WTC11 (cell line): Measurements from ENCODE around the gene FSTL4. TPM values are rescaled to one million over a fixed set of nuclear protein-coding genes. Genes with fewer than 3 reads are reported as not detected.
A peak's percentile ranks its signal among the peaks of the same experiment; 100 is the strongest.

Experiments used
- ATAC-seq: fragments of 200-7000 bp; cut with Tn5 transposase; 2 replicates; pipeline ENCODE4 v1.10.0; 2021; ENCODE audit warnings: mild to moderate bottlenecking, moderate library complexity
- CTCF ChIA-PET: fragments of 300-600 bp; sonication (Branson Sonifier 250); formaldehyde crosslinking; loops from one replicate; lab custom pipeline; 2021; ENCODE audit warnings: antibody characterized with exemption; lab: Charles Lee
- POLR2A ChIA-PET: fragments of 350-600 bp; sonication (Branson Sonifier 250); formaldehyde crosslinking; loops from one replicate; lab custom pipeline; 2021; ENCODE audit warnings: antibody characterized with exemption; lab: Charles Lee
- DNase-seq: peaks from one replicate; pipeline ENCODE4 v3.0.0; 2021; ENCODE audit warnings: low spot score
- H3K27ac Mint-ChIP-seq: 2 replicates; pipeline ENCODE4 v1.8.0; 2021; ENCODE audit warnings: mixed read lengths
- H3K27me3 Mint-ChIP-seq: 2 replicates; pipeline ENCODE4 v1.8.0; 2021; ENCODE audit warnings: low read depth, mild to moderate bottlenecking, moderate library complexity, mixed read lengths
- H3K36me3 Mint-ChIP-seq: 2 replicates; pipeline ENCODE4 v1.8.0; 2021; ENCODE audit warnings: mixed read lengths
- H3K4me1 Mint-ChIP-seq: 2 replicates; pipeline ENCODE4 v1.8.0; 2022; ENCODE audit warnings: mixed read lengths
- H3K4me3 Mint-ChIP-seq: 2 replicates; pipeline ENCODE4 v1.8.0; 2021; ENCODE audit warnings: mild to moderate bottlenecking, moderate library complexity, mixed read lengths
- H3K9me3 Mint-ChIP-seq: 2 replicates; pipeline ENCODE4 v1.8.0; 2021; ENCODE audit warnings: mixed read lengths
- GTF2I ChIP-seq: fragments of 250-450 bp; sonication (Bioruptor Pico); conservative IDR thresholded peaks from 2 replicates; pipeline ENCODE4 v1.4.0; 2021; ENCODE audit warnings: mild to moderate bottlenecking
- NFATC4 ChIP-seq: fragments of 250-450 bp; sonication (Bioruptor Pico); IDR thresholded peaks from 2 replicates; pipeline ENCODE4 v1.9.0; 2021; ENCODE audit warnings: mild to moderate bottlenecking
- NR2C2 ChIP-seq: sonication (generic); formaldehyde crosslinking; IDR thresholded peaks from 2 replicates; pipeline ENCODE4 v1.8.0; 2022; ENCODE audit warnings: mild to moderate bottlenecking, missing genetic modification reagents
- PRRX2 ChIP-seq: fragments of 250-450 bp; sonication (Bioruptor Pico); IDR thresholded peaks from 2 replicates; pipeline ENCODE4 v1.8.0; 2021; ENCODE audit warnings: mild to moderate bottlenecking
- SMAD4 ChIP-seq: sonication (generic); formaldehyde crosslinking; IDR thresholded peaks from 2 replicates; pipeline ENCODE4 v1.8.0; 2022; ENCODE audit warnings: mild to moderate bottlenecking, missing genetic modification reagents
- TEAD1 ChIP-seq: sonication (generic); formaldehyde crosslinking; IDR thresholded peaks from 2 replicates; pipeline ENCODE4 v1.8.0; 2022; ENCODE audit warnings: mild to moderate bottlenecking, missing genetic modification reagents
- ZBTB21 ChIP-seq: sonication (generic); formaldehyde crosslinking; IDR thresholded peaks from 2 replicates; pipeline ENCODE4 v1.8.1; 2023; ENCODE audit warnings: mild to moderate bottlenecking, missing genetic modification reagents, borderline replicate concordance
- ZNF138 ChIP-seq: sonication (generic); formaldehyde crosslinking; conservative IDR thresholded peaks from 2 replicates; pipeline ENCODE4 v1.8.1; 2022; ENCODE audit warnings: mild to moderate bottlenecking, moderate library complexity, missing genetic modification reagents
- total RNA-seq: library from RNA; stranded (reverse); gene quantifications from 3 replicates; pipeline ENCODE4 v1.2.3, GENCODE V29; 2021
- TF ChIP-seq, protein P1 (sequence below): sonication (generic); formaldehyde crosslinking; IDR thresholded peaks from 2 replicates; pipeline ENCODE4 v1.8.0; 2023; ENCODE audit warnings: missing genetic modification reagents
- TF ChIP-seq, protein P2 (sequence below): sonication (generic); formaldehyde crosslinking; IDR thresholded peaks from 2 replicates; pipeline ENCODE4 v1.8.1; 2022; ENCODE audit warnings: low read depth, mild to moderate bottlenecking, moderate library complexity, missing genetic modification reagents, borderline replicate concordance
- TF ChIP-seq, protein P3 (sequence below): sonication (generic); formaldehyde crosslinking; IDR thresholded peaks from 2 replicates; pipeline ENCODE4 v1.8.0; 2022; ENCODE audit warnings: mild to moderate bottlenecking, missing genetic modification reagents
- TF ChIP-seq, protein P4 (sequence below): sonication (generic); formaldehyde crosslinking; IDR thresholded peaks from 2 replicates; pipeline ENCODE4 v1.8.1; 2022; ENCODE audit warnings: mild to moderate bottlenecking, moderate library complexity, missing genetic modification reagents
- TF ChIP-seq, protein P5 (sequence below): sonication (generic); formaldehyde crosslinking; IDR thresholded peaks from 2 replicates; pipeline ENCODE4 v1.8.1; 2023; ENCODE audit warnings: mild to moderate bottlenecking, missing genetic modification reagents, moderate library complexity
- TF ChIP-seq, protein P6 (sequence below): sonication (generic); formaldehyde crosslinking; IDR thresholded peaks from 2 replicates; pipeline ENCODE4 v1.8.0; 2023; ENCODE audit warnings: mild to moderate bottlenecking, missing genetic modification reagents

Gene FSTL4
- total RNA-seq, 1 experiment from 2014 or later = 6.1 TPM

DNA sequence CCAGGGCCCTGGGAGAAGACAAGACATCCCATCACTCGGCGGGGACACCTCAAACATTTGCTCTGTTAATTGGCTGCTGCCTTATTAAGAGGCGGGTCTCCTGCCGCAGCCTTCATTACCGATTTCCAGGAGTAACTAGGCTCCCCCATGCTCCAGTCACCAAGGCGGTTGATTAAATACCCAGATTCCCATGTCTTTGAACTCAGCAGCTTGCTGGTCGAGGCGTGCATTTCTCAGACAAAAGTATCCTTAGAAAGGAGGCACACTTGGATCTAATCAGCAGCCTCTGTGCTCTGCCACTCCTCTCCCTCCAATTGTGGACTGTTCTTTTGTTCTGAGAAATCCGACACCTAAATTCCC lies 228.8 kb downstream of the FSTL4 start:
- Mint-ChIP-seq H3K4me1 (peaks cover 27% of the 10 kb centered on the region), H3K36me3 (no peaks in the 10 kb centered on the region), H3K27me3 (no peaks in the 10 kb centered on the region), H3K9me3 (peaks cover 9% of the 10 kb centered on the region), H3K27ac (peak overlapping the region; percentile 32; the same call in 1 of the 2 replicates), H3K4me3 (peak overlapping the region; percentile 25; the same call in 1 of the 2 replicates)
- POLR2A ChIA-PET = no interaction called here
- DNase-seq (no peak), ATAC-seq (peak; percentile 73)
- TF ChIP-seq, protein P1, sequence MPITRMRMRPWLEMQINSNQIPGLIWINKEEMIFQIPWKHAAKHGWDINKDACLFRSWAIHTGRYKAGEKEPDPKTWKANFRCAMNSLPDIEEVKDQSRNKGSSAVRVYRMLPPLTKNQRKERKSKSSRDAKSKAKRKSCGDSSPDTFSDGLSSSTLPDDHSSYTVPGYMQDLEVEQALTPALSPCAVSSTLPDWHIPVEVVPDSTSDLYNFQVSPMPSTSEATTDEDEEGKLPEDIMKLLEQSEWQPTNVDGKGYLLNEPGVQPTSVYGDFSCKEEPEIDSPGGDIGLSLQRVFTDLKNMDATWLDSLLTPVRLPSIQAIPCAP (CRISPR knock-in tag) = no peak
- TF ChIP-seq, protein P2, sequence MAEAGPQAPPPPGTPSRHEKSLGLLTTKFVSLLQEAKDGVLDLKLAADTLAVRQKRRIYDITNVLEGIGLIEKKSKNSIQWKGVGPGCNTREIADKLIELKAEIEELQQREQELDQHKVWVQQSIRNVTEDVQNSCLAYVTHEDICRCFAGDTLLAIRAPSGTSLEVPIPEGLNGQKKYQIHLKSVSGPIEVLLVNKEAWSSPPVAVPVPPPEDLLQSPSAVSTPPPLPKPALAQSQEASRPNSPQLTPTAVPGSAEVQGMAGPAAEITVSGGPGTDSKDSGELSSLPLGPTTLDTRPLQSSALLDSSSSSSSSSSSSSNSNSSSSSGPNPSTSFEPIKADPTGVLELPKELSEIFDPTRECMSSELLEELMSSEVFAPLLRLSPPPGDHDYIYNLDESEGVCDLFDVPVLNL = no peak
- TF ChIP-seq NFATC4 (CRISPR knock-in tag) (no peak), TEAD1 (CRISPR knock-in tag) (no peak), ZBTB21 (CRISPR knock-in tag) (no peak), GTF2I (CRISPR knock-in tag) (no peak), ZNF138 (no peak)
- TF ChIP-seq, protein P3, sequence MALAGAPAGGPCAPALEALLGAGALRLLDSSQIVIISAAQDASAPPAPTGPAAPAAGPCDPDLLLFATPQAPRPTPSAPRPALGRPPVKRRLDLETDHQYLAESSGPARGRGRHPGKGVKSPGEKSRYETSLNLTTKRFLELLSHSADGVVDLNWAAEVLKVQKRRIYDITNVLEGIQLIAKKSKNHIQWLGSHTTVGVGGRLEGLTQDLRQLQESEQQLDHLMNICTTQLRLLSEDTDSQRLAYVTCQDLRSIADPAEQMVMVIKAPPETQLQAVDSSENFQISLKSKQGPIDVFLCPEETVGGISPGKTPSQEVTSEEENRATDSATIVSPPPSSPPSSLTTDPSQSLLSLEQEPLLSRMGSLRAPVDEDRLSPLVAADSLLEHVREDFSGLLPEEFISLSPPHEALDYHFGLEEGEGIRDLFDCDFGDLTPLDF (CRISPR knock-in tag) = no peak
- TF ChIP-seq, protein P4, sequence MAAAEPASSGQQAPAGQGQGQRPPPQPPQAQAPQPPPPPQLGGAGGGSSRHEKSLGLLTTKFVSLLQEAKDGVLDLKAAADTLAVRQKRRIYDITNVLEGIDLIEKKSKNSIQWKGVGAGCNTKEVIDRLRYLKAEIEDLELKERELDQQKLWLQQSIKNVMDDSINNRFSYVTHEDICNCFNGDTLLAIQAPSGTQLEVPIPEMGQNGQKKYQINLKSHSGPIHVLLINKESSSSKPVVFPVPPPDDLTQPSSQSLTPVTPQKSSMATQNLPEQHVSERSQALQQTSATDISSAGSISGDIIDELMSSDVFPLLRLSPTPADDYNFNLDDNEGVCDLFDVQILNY (CRISPR knock-in tag) = no peak
- CTCF ChIA-PET = interaction anchor here (0.7 to 1.2 kb wide), 2 partner anchors 25 to 67 kb away, joined by 3 read pairs; no protein-coding TSS in a partner anchor

DNA sequence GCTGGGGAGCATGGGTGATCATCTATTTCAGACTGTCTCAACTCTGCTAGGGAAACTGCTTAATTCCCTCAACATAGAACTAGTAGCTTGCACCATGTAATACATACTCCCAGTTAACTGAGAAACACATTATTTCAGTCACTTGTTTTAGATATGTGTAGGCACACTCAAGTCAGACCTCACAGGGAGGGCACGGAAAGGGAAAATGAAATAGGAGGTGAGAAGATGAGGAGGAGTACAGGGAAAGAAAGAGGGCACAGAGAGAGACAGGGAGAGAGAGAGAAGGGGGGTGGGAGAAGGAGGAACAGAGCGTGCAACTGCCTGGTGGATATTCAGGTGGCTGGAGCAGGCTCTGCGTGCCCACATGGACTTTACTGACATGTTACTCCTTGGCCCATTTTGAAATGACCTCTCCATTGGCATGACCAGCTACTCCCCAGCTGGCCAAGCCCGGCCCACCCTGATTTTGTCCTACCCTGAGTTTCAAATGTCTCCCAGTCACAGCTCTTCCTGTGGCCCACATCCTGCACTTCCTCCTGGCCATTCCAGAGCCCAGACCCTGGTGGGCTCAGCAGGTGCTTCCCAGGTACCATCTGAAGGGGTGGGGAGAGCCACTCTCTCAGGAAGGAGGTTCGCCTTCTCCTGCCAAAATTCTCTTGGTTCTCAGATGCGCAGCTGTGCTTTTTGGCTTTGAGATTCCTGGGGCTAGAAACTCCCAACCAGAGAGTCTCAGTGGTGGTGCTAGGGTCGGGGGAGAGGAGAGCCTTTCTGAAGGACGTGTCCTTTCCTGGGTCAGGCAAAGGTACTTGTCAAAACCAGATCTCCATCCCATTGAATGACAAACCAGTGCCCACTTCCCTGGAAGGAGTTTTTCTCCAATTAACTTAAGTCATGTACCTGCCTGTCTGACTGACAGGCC lies 229.4 kb downstream of the FSTL4 start:
- Mint-ChIP-seq H3K9me3 (peaks cover 15% of the 10 kb centered on the region), H3K27ac (no peak overlapping the region; the same call in 1 of the 2 replicates)

DNA sequence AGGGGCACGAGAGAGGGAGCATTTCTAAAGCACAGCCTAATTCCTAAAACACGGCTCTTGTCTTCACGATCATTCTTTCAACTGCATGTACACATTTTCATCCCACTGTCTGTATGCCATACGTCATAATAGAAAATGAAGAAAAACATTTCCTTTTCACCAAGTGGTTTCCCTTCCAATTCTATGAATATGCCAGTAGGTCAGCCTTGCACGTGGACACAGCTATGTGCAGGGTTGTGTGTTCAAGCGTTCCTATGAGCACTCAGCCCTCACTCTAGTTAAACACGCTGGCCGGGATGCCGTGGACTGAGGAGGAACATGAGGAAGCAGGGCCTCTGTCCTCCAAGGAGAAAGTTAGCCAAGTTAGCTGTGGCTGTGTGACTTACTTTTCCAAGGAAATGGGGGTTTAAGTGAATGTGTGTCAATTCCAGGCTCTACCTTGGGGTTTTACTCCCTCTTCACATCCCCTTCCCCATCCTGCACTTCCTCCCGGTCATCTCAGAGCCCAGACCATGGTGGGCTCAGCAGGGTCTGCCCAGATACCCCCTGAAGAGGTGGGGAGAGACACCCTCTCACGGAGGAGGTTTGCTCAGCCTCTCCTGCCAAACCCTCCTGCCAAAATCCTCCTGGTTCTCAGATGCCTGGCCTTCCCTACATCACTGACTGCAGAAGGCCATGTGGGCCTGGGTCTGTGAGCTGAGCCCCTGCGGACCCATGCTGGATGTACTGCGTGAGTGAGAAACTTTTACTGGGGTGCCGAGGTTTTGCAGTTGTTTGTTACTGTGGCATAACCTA lies 230.6 kb downstream of the FSTL4 start:
- no peak for ATAC-seq
- no peak overlapping the region for H3K4me3 Mint-ChIP-seq
- DNase-seq = no peak
- TF ChIP-seq GTF2I (CRISPR knock-in tag) (no peak), NR2C2 (CRISPR knock-in tag) (no peak), SMAD4 (no peak), ZNF138 (no peak)
- TF ChIP-seq, protein P5, sequence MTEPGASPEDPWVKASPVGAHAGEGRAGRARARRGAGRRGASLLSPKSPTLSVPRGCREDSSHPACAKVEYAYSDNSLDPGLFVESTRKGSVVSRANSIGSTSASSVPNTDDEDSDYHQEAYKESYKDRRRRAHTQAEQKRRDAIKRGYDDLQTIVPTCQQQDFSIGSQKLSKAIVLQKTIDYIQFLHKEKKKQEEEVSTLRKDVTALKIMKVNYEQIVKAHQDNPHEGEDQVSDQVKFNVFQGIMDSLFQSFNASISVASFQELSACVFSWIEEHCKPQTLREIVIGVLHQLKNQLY = no peak
- H3K4me1 Mint-ChIP-seq = peaks cover 27% of the 10 kb centered on the region
- H3K9me3 Mint-ChIP-seq = peaks cover 27% of the 10 kb centered on the region
- no peaks in the 10 kb centered on the region for H3K27me3 Mint-ChIP-seq
- no peak overlapping the region for H3K27ac Mint-ChIP-seq
- ChIA-PET POLR2A (interaction anchor here (0.6 kb wide), 1 partner anchor 579 kb away, joined by 3 read pairs; no protein-coding TSS in a partner anchor), CTCF (no interaction called here)
- H3K36me3 Mint-ChIP-seq = peaks cover 13% of the 10 kb centered on the region

More for the DNA sequence above, 229.4 kb downstream of the FSTL4 start:
- ATAC-seq (no peak), DNase-seq (no peak)
- H3K4me1 Mint-ChIP-seq = peaks cover 27% of the 10 kb centered on the region
- ChIA-PET POLR2A (no interaction called here), CTCF (no interaction called here)
- H3K27me3 Mint-ChIP-seq = no peaks in the 10 kb centered on the region
- H3K4me3 Mint-ChIP-seq = no peak overlapping the region
- peaks cover 1% of the 10 kb centered on the region for H3K36me3 Mint-ChIP-seq
- TF ChIP-seq, protein P6, sequence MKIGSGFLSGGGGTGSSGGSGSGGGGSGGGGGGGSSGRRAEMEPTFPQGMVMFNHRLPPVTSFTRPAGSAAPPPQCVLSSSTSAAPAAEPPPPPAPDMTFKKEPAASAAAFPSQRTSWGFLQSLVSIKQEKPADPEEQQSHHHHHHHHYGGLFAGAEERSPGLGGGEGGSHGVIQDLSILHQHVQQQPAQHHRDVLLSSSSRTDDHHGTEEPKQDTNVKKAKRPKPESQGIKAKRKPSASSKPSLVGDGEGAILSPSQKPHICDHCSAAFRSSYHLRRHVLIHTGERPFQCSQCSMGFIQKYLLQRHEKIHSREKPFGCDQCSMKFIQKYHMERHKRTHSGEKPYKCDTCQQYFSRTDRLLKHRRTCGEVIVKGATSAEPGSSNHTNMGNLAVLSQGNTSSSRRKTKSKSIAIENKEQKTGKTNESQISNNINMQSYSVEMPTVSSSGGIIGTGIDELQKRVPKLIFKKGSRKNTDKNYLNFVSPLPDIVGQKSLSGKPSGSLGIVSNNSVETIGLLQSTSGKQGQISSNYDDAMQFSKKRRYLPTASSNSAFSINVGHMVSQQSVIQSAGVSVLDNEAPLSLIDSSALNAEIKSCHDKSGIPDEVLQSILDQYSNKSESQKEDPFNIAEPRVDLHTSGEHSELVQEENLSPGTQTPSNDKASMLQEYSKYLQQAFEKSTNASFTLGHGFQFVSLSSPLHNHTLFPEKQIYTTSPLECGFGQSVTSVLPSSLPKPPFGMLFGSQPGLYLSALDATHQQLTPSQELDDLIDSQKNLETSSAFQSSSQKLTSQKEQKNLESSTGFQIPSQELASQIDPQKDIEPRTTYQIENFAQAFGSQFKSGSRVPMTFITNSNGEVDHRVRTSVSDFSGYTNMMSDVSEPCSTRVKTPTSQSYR (CRISPR knock-in tag) = no peak
- TF ChIP-seq PRRX2 (CRISPR knock-in tag) = no peak
